Right ventricle myocardium inferior (tissue), 1 donor: ENCODE results near the gene CDKN2B. TPM values are rescaled to one million over a fixed set of nuclear protein-coding genes. Genes with fewer than 3 reads are reported as not detected.

ENCODE experiments used
- ATAC-seq: fragments of 200-7000 bp; cut with Tn5 transposase; one replicate; pipeline ENCODE4 v1.9.1; 2020; ENCODE audit warnings: mild to moderate bottlenecking, moderate library complexity
- DNase-seq: peaks from one replicate; pipeline ENCODE4 v3.0.0; 2021; ENCODE audit errors: missing footprints
- intact Hi-C: fragments of 100-400 bp; cut with DNase I; formaldehyde crosslinking; loops from one replicate; pipeline ENCODE4 v1.11.0; 2022
- total RNA-seq: library from RNA; stranded (reverse); fragmentation: NEBNext Ultra II Directional; extraction: Animal tissue kit (Norgen Biotek cat#: 25700); gene quantifications from one replicate; pipeline ENCODE4 v1.2.1, GENCODE V29; 2021
- donor health status: DM: no; HTN: yes; CAD: no; lungs with severe emphysema.

CDKN2B gene
- total RNA-seq, 1 donor from 2014 or later, result 3.0 TPM

GRCh38 chr9:21958833-21959232 lies 50.3 kb downstream of the CDKN2B start:
- no peak for ATAC-seq
- intact Hi-C loops, result no loop called here
- DNase-seq, result no peak

Other genes starting within 250 kb of the CDKN2B start
- gene MTAP, start 206.7 kb downstream of the CDKN2B start, total RNA-seq, result 20.4 TPM
- 0.49 TPM for gene CDKN2A, start 14.9 kb downstream of the CDKN2B start, total RNA-seq
- gene CDKN2B-AS1, start 14.5 kb downstream of the CDKN2B start, total RNA-seq, result not detected